Transverse colon (tissue), 3 donors: Measurements from ENCODE around the gene MAPKAP1.

Source experiments
- CTCF ChIP-seq, 5 experiments: fragments of 200-600 bp in 3 of 5; fragments of 450-650 bp in 2 of 5; sonication (generic) in 3 of 5; IDR thresholded peaks; 1 replicate in 2 of 5; 2 replicates in 3 of 5; pipeline ENCODE4 v1.5.1; 2016 to 2017; ENCODE audit warnings: antibody characterized with exemption in 5 of 5, inconsistent platforms in 3 of 5, mild to moderate bottlenecking in 2 of 5, moderate library complexity in 1 of 5
- EP300 ChIP-seq: sonication (generic); formaldehyde crosslinking; IDR thresholded peaks from one replicate; pipeline ENCODE4 v1.6.1; 2017; ENCODE audit warnings: antibody characterized with exemption, low read depth
- POLR2A ChIP-seq: fragments of 450-650 bp; IDR thresholded peaks from one replicate; pipeline ENCODE4 v1.6.1; 2016; ENCODE audit warnings: antibody characterized with exemption, mild to moderate bottlenecking, moderate library complexity

- TF ChIP-seq POLR2A (no peak), CTCF (IDR thresholded peaks at IDR 0.05) (no peak), EP300 (no peak)
These were observed 280.1 kb downstream of the MAPKAP1 start for GRCh38 chr9:125426926-125427325.
